Left lung (tissue), 10 donors: ENCODE data around the gene LDB2. TPM values are rescaled to one million over a fixed set of nuclear protein-coding genes. Genes with fewer than 3 reads are reported as not detected.

Experiments
- ATAC-seq: fragments of 200-7000 bp; cut with Tn5 transposase; one replicate; pipeline ENCODE4 v1.9.1; 2020; ENCODE audit warnings: moderate library complexity
- DNase-seq, 4 donors: peaks; one replicate each; pipeline ENCODE4 v3.0.0-alpha.2; 2013 to 2020
- H3K27ac ChIP-seq, 2 donors: fragments of 200-600 bp; sonication (generic) in 1 of 2; one replicate each; pipeline versions ENCODE4 v1.5.0 to v1.8.0; 2020 to 2021
- H3K27me3 ChIP-seq, 2 donors: fragments of 200-600 bp; sonication (generic) in 1 of 2; one replicate each; pipeline versions ENCODE4 v1.5.0 to v1.8.0; 2020 to 2021
- H3K36me3 ChIP-seq, 2 donors: fragments of 200-600 bp; sonication (generic) in 1 of 2; one replicate each; pipeline versions ENCODE4 v1.5.0 to v1.8.0; 2020 to 2021
- H3K4me1 ChIP-seq, 2 donors: fragments of 200-600 bp; one replicate each; pipeline ENCODE4 v1.8.0; 2021
- H3K4me3 ChIP-seq, 2 donors: fragments of 200-600 bp; sonication (generic) in 1 of 2; one replicate each; pipeline versions ENCODE4 v1.5.0 to v1.8.0; 2020 to 2021; ENCODE audit warnings: mild to moderate bottlenecking in 1 of 2
- H3K9me3 ChIP-seq, 2 donors: fragments of 200-600 bp; sonication (generic) in 1 of 2; one replicate each; pipeline versions ENCODE4 v1.5.0 to v1.8.0; 2020 to 2021
- intact Hi-C, 2 donors: fragments of 100-400 bp; cut with DNase I; formaldehyde crosslinking; loops; one replicate each; pipeline versions ENCODE4 v1.11.2 to v1.14.2; 2022
- polyA plus RNA-seq, 6 donors: library from polyadenylated mRNA; unstranded; fragments of 120-200 nt; gene quantifications; one replicate each; pipeline ENCODE4 v1.2.1, GENCODE V29; 2013; ENCODE audit not compliant: insufficient read length in 6 of 6
- total RNA-seq, 2 donors: library from RNA; stranded (reverse); fragmentation: NEBNext Ultra II Directional; extraction: Animal tissue kit (Norgen Biotek cat#: 25700); gene quantifications; one replicate each; pipeline ENCODE4 v1.2.1, GENCODE V29; 2021
- TF ChIP-seq, protein P1 (sequence below), 2 donors: fragments of 200-600 bp; sonication (generic) in 1 of 2; IDR thresholded peaks; one replicate each; pipeline versions ENCODE4 v1.5.0 to v1.8.0; 2021; ENCODE audit warnings: antibody characterized with exemption in 2 of 2
- donor health status: DM: no; HTN: yes; CAD: no.
- donor health status: DM: no; HTN: no; CAD: no.

LDB2 gene
- total and polyA plus RNA-seq, 8 donors: 37.7 to 97.0 (median 78.5) TPM

GRCh38 chr4:16812041-16812440, 86.4 kb downstream of the LDB2 start:
- Histone ChIP-seq H3K9me3 (no peaks in the 10 kb centered on the region), H3K4me1 (no peaks in the 10 kb centered on the region), H3K4me3 (no peak overlapping the region), H3K36me3 (no peaks in the 10 kb centered on the region), H3K27ac (no peak overlapping the region), H3K27me3 (no peaks in the 10 kb centered on the region)
- no peak for ATAC-seq
- intact Hi-C loops: no loop called here
- TF ChIP-seq, protein P1, sequence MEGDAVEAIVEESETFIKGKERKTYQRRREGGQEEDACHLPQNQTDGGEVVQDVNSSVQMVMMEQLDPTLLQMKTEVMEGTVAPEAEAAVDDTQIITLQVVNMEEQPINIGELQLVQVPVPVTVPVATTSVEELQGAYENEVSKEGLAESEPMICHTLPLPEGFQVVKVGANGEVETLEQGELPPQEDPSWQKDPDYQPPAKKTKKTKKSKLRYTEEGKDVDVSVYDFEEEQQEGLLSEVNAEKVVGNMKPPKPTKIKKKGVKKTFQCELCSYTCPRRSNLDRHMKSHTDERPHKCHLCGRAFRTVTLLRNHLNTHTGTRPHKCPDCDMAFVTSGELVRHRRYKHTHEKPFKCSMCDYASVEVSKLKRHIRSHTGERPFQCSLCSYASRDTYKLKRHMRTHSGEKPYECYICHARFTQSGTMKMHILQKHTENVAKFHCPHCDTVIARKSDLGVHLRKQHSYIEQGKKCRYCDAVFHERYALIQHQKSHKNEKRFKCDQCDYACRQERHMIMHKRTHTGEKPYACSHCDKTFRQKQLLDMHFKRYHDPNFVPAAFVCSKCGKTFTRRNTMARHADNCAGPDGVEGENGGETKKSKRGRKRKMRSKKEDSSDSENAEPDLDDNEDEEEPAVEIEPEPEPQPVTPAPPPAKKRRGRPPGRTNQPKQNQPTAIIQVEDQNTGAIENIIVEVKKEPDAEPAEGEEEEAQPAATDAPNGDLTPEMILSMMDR (IDR thresholded peaks at IDR 0.05): no peak
- no peak for DNase-seq

DNA sequence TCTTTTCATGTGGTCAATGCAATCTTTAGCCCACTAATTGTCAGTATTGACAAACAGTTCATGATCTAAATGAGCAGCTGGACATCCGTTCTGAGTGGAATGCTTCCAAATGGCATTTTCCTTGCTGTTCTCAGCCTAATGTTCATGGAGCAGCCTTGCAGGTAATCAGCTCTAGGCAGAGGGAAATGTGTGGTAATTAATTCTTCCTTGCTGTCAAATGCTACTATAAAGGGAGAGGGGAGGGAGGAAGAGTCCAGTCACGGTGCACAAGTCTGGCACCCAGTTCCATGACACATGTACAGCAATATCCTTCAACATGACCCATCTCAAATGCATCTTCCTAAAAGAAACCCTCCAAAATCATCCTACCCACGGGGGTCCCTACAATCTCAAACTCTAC, 88.5 kb downstream of the LDB2 start:
- H3K36me3 ChIP-seq: no peaks in the 10 kb centered on the region
- H3K4me1 ChIP-seq: no peaks in the 10 kb centered on the region
- H3K27me3 ChIP-seq: no peaks in the 10 kb centered on the region
- ATAC-seq (no peak), DNase-seq (no peak)
- no peak overlapping the region for H3K27ac ChIP-seq
- no peak overlapping the region for H3K4me3 ChIP-seq
- TF ChIP-seq, protein P1 (IDR thresholded peaks at IDR 0.05): no peak
- intact Hi-C loops: no loop called here
- H3K9me3 ChIP-seq: no peaks in the 10 kb centered on the region

GRCh38 chr4:16809064-16809463, 89.4 kb downstream of the LDB2 start:
- H3K36me3 ChIP-seq: no peaks in the 10 kb centered on the region
- no peaks in the 10 kb centered on the region for H3K9me3 ChIP-seq
- H3K27ac ChIP-seq: no peak overlapping the region
- no peak for ATAC-seq
- no peak overlapping the region for H3K4me3 ChIP-seq
- no peaks in the 10 kb centered on the region for H3K4me1 ChIP-seq
- DNase-seq: no peak
- TF ChIP-seq, protein P1 (IDR thresholded peaks at IDR 0.05): no peak
- no peaks in the 10 kb centered on the region for H3K27me3 ChIP-seq
- intact Hi-C loops: no loop called here

DNA sequence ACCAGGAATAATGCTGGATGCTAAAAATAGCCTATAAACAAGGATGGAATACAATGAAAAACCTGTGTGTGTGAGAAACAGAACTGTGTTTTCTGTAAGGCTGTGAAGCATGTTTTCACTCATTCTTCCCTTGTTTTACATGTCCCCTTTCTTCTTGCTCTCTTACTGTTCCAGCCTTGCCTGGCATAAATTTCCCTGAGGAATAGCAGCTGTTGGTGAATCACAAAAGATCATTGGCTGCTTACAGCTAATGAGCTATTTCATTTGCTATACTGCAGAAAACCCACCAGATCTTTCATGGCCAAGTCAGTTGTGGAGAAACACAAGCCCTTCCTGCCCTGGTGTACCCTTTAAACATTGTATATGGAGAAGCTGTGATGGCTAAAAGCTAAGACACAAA, 91.1 kb downstream of the LDB2 start:
- H3K27ac ChIP-seq: no peak overlapping the region
- H3K9me3 ChIP-seq: no peaks in the 10 kb centered on the region
- H3K27me3 ChIP-seq: no peaks in the 10 kb centered on the region
- ATAC-seq (no peak), DNase-seq (no peak)
- TF ChIP-seq, protein P1 (IDR thresholded peaks at IDR 0.05): no peak
- H3K4me1 ChIP-seq: no peaks in the 10 kb centered on the region
- H3K4me3 ChIP-seq: no peak overlapping the region
- intact Hi-C loops: no loop called here
- H3K36me3 ChIP-seq: no peaks in the 10 kb centered on the region

DNA sequence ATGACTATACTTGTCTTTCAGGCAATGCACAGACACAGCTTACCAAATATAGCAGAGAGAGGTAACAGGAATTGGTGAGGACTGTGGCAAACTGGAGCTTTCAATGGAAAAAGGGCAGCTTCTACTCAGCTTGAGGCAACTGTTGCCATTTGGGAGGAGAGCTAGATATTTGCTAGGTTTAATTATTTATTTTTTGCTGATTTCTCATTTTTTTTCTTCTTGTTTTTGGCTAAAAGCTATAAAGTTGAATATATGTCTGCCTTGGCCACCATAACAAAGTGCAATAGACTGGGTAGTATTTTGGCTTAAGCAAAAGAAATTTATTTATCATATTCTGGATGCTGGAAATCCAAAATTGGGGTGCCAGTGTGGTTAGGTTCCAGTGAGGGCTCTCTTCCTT, 93.9 kb downstream of the LDB2 start:
- Histone ChIP-seq H3K4me1 (no peaks in the 10 kb centered on the region), H3K9me3 (no peaks in the 10 kb centered on the region), H3K27me3 (no peaks in the 10 kb centered on the region), H3K4me3 (no peak overlapping the region), H3K27ac (no peak overlapping the region), H3K36me3 (no peaks in the 10 kb centered on the region)
- TF ChIP-seq, protein P1 (IDR thresholded peaks at IDR 0.05): no peak
- ATAC-seq: no peak
- no peak for DNase-seq
- intact Hi-C loops: no loop called here
